Effector memory CD4-positive, alpha-beta T cell (primary cell): ENCODE data around the gene DENND5A.
"Not testable (repeated sequence)": the region's sequence is repeated elsewhere in the genome, so short reads cannot be mapped to it uniquely, and the experiment has no call there.

ENCODE experiments used
- DNase-seq, 3 donors: peaks; one replicate each; pipeline ENCODE4 v3.0.0-alpha.2; 2020
- H3K27ac ChIP-seq: 2 replicates; pipeline ENCODE4 v1.7.0; 2013; ENCODE audit warnings: mild to moderate bottlenecking, low read length, moderate library complexity; ENCODE audit not compliant: insufficient read depth, poor library complexity, severe bottlenecking
- H3K27me3 ChIP-seq: replicated peaks from 2 replicates; pipeline ENCODE4 v1.7.0; 2013; ENCODE audit warnings: mild to moderate bottlenecking, low read length; ENCODE audit not compliant: insufficient read depth, control insufficient read depth, poor library complexity, severe bottlenecking
- H3K36me3 ChIP-seq: 2 replicates; pipeline ENCODE4 v1.7.0; 2013; ENCODE audit warnings: mild to moderate bottlenecking, low read length, moderate library complexity; ENCODE audit not compliant: control insufficient read depth, insufficient read depth
- H3K4me1 ChIP-seq: 2 replicates; pipeline ENCODE4 v1.7.0; 2013; ENCODE audit warnings: low read length, mild to moderate bottlenecking; ENCODE audit not compliant: control insufficient read depth, insufficient read depth, poor library complexity, severe bottlenecking
- H3K4me3 ChIP-seq: 2 replicates; pipeline ENCODE4 v1.7.0; 2013; ENCODE audit warnings: low read length, low read depth, mild to moderate bottlenecking; ENCODE audit not compliant: insufficient read depth, poor library complexity, severe bottlenecking
- H3K9me3 ChIP-seq: 2 replicates; pipeline ENCODE4 v1.7.0; 2013; ENCODE audit warnings: mild to moderate bottlenecking, low read length, moderate library complexity; ENCODE audit not compliant: control insufficient read depth

The DENND5A gene

DNA sequence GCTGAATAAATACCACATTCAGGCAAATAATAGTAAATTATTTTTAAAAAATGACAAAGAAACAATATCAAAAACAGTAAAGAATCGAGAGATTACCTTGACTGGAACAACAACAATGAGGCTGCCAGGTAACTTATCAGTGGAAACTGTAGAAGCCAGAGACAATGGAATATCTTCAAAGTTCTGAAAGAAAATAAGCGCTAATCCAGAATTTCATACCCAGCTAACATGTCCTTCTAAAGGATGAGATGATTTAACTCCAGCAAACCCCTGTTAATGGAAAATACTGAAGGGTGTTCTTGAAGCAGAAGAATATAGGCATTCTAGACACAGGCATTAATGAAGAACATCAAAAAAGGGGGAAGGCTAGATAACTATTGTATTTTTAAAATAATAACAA lies 153.1 kb downstream of the DENND5A start:
- Histone ChIP-seq H3K27me3 (no peaks in the 10 kb centered on the region), H3K4me1 (no peaks in the 10 kb centered on the region), H3K27ac (no peak overlapping the region), H3K9me3 (no peaks in the 10 kb centered on the region), H3K4me3 (no peak overlapping the region), H3K36me3 (no peaks in the 10 kb centered on the region)
- no peak for DNase-seq

DNA sequence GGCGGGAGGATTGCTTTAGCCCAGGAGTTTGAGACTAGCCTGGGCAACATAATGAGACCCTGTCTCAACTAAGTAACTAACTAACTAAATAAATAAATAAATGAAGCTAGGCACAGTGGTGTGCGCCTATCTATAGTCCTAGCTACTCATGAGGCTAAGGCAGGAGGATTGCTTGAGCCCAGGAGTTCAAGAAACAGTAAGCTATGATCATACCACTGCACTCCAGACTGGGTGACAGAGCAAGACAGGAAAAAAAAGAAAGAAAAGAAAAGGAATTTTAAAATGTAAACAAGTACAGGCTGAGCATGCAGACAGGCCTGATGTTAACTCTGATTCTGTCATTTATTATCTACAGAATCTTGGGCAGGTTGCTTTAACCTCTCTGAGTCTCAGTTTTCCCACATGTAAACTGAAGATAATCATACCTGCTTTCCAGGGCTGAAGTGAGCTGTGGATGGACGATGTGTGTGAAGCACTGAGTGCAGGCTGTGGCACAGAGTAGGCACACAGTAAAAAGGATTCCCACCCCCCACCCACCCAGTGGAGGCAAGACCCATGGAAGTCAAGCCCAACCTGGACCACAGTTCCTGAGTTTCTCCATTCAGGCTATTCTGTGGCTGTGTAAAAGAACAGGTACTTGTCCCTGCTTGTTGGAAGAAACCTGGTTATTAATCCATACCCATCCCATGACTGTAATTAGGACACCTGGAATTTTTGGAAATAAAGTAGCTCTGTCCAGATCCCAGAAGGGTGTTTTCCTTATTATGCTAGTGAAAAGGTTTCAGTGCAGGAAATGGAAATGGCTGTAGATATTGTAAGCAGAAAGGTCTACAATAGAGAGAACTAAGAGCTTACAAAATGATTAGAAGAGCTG lies 155.1 kb downstream of the DENND5A start:
- no peaks in the 10 kb centered on the region for H3K27me3 ChIP-seq
- no peak overlapping the region for H3K4me3 ChIP-seq
- H3K27ac ChIP-seq, result no peak overlapping the region
- no peaks in the 10 kb centered on the region for H3K4me1 ChIP-seq
- no peak for DNase-seq
- H3K9me3 ChIP-seq, result no peaks in the 10 kb centered on the region
- H3K36me3 ChIP-seq, result no peaks in the 10 kb centered on the region

DNA sequence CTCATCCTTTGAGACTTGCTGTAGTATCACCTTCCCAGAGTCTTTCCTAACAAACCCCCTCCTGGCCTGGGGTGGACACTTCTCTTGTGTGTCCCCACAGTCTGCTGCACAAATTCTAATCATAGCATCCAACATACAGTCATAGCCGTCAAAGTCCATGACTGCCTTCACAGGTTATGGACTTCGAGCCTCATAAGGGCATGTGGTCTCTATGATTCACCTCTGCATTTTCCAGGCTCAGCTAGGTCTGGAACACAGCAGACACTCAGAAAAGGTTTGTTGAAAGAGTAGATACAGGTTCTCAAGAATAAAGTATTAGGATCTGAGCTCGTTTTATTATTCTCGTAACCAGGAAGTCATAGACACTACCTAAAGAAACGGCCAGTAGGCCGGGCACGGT lies 160.6 kb downstream of the DENND5A start:
- no peak for DNase-seq
- Histone ChIP-seq H3K27me3 (no peaks in the 10 kb centered on the region), H3K27ac (no peak overlapping the region), H3K9me3 (no peaks in the 10 kb centered on the region), H3K4me3 (no peak overlapping the region), H3K36me3 (no peaks in the 10 kb centered on the region), H3K4me1 (no peaks in the 10 kb centered on the region)

DNA sequence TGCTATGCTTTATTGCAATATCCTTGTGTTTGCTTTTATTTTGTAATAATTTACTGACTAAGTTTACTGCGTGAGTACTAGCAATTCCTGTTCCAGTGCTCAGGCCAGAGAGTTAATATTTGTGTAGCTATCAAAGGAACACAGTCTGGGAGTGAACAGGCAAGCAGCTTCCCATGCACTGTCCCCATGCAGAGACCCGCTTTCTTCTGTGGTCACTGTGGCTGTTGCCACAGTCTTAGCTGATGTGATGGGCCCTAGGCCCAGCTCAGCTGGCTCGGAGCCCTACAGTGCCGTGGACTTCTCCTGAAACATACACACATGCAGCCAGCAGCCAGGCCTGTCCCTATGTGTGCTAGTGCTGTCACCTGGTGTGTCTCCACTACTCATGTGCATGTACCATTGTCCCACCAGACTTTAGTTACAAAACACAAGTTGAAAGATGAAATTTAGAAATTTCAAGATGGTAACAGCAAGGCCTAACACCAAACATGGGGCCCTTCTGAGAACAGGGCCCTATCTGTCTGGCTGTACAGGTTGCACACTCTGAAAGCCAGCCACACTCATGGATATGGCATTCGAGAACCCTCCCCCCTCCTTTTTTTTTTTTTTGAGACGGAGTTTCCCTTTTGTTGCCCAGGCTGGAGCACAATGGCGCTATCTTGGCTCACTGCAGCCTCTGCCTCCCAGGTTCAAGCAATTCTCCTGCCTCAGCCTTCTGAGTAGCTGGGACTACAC lies 161.4 kb downstream of the DENND5A start:
- Histone ChIP-seq H3K9me3 (no peaks in the 10 kb centered on the region), H3K27me3 (no peaks in the 10 kb centered on the region), H3K4me1 (no peaks in the 10 kb centered on the region), H3K4me3 (no peak overlapping the region), H3K27ac (no peak overlapping the region), H3K36me3 (no peaks in the 10 kb centered on the region)
- DNase-seq, result no peak

DNA sequence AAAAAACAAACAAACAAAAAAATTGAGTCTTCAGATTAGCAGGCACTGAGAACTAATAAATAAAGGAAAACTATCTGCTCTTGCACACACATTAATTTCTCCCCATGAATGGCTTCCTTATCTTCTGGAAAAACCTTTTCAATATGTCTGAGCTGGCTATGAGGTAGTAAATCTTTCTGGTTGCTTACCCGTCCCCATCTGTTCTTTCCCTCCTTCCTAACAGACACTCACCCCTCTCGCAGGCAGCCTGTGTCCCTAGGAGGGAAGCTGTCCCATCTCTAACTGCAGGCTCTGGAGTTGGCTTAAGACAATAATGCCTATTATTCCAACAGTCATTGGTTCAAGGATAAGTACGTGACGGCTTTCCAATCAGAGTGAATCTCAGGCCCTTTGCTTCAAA lies 165.5 kb downstream of the DENND5A start:
- Histone ChIP-seq H3K9me3 (no peaks in the 10 kb centered on the region), H3K27me3 (no peaks in the 10 kb centered on the region), H3K4me1 (no peaks in the 10 kb centered on the region), H3K27ac (no peak overlapping the region), H3K36me3 (no peaks in the 10 kb centered on the region), H3K4me3 (no peak overlapping the region)
- no peak for DNase-seq

DNA sequence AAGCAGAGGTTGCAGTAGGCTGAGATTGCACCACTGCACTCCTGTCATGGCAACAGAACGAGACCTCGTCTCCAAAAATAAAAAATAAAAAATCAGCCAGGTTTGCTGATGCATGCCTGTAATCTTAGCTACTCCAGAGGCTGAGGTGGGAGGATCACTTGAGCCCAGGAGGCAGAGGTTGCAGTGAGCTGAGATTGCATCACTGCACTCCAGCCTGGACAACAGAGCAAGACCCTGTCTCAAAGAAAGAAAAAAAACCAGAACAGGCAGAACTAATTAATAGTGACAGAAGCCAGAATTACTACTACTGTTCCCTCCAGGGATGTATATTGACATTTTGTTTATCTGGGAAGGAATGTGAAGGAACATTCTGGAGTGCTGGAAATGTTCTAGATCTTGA lies 166.7 kb downstream of the DENND5A start:
- not testable (repeated sequence) for DNase-seq, H3K27me3 ChIP-seq, H3K9me3 ChIP-seq, H3K36me3 ChIP-seq, H3K4me3 ChIP-seq, H3K4me1 ChIP-seq, H3K27ac ChIP-seq

DNA sequence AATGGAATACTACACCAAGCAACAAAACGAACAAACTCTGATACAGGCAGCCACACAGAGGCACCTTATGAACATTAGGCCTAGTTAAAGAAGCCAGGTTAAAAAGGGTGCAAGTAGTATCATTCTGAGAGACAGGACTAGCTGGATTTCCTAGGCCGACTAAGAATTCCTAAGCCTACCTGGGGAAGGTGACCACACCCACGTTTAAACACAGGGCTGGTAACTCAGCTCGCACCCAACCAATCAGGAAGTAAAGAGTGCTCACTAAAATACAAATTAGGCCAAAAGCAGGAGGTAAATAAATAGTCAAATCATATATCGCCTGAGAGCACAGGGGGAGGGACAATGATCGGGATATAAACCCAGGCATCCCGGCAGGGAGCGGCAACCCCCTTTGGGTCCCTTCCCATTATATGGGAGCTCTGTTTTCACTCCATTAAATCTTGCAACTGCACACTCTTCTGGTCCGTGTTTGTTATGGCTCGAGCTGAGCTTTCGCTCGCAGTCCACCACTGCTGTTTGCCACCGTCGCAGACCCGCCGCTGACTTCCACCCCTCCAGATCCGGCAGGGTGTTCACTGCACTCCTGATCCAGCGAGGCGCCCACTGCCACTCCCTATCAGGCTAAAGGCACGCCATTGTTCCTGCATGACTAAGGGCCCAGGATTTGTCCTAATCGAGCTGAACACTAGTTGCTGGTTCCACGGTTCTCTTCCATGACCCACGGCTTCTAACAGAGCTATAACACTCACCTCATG lies 167.8 kb downstream of the DENND5A start:
- not testable (repeated sequence) for H3K27me3 ChIP-seq, H3K4me1 ChIP-seq, DNase-seq, H3K36me3 ChIP-seq, H3K4me3 ChIP-seq, H3K9me3 ChIP-seq, H3K27ac ChIP-seq

DNA sequence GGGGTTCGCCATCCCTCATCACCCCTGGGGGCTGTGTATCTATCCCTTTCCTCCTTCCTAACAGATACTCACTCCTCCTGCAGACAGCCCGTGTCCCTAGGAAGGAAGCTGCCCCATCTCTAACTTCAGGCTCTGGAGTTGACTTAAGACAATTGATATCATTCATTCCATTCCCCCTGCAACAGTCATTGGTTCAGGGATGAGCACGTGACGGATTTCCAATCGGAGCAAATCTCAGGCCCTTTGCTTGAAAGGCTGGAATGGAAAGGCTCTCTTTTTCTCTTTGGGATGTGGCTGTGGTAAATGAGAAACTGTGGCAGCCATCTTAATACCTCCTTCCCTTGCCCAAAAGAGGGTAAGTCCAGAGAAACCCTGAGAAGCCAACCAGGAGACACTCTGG lies 168.7 kb downstream of the DENND5A start:
- no peaks in the 10 kb centered on the region for H3K9me3 ChIP-seq
- no peaks in the 10 kb centered on the region for H3K4me1 ChIP-seq
- H3K4me3 ChIP-seq, result no peak overlapping the region
- no peaks in the 10 kb centered on the region for H3K36me3 ChIP-seq
- H3K27ac ChIP-seq, result no peak overlapping the region
- no peak for DNase-seq
- peaks cover 7% of the 10 kb centered on the region for H3K27me3 ChIP-seq

DNA sequence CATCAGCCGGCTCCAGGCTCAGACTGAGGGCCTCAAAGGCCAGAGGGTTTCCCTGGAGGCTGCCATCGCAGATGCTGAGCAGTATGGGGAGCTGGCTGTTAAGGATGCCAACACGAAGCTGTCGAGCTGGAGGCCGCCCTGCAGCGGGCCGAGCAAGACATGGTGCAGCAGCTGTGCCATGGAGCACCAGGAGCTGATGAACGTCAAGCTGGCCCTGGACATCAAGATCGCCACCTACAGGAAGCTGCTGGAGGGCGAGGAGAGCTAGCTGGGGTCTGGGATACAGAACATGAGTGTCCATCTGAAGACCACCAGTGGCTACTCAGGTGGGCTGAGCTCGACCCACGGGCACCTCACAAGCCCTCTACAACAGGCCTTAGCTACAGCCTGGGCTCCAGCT lies 169.7 kb downstream of the DENND5A start:
- Histone ChIP-seq H3K27me3 (peaks cover 12% of the 10 kb centered on the region), H3K36me3 (no peaks in the 10 kb centered on the region), H3K9me3 (no peaks in the 10 kb centered on the region), H3K27ac (no peak overlapping the region), H3K4me3 (no peak overlapping the region), H3K4me1 (no peaks in the 10 kb centered on the region)
- no peak for DNase-seq

DNA sequence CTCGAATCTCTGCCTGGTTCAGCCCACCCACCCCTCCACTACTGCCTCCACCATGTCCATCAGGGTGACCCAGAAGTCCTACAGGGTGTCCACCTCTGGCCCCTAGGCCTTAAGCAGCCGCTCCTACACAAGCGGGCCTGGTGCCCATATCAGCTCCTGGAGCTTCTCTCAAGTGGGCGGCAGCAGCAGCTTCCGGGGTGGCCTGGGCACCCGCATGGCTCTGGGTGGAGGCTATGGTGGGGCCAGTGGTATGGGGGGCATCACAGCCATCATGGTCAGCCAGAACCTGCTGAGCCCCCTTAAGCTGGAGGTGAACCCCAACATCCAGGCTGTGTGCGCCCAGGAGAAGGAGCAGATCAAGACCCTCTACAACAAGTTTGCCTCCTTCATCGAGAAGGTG lies 170.7 kb downstream of the DENND5A start:
- Histone ChIP-seq H3K4me3 (no peak overlapping the region), H3K9me3 (no peaks in the 10 kb centered on the region), H3K4me1 (no peaks in the 10 kb centered on the region), H3K27ac (no peak overlapping the region), H3K36me3 (no peaks in the 10 kb centered on the region), H3K27me3 (peaks cover 13% of the 10 kb centered on the region)
- no peak for DNase-seq
